SJCRH30 (cell line): ENCODE data around the gene ZNF700. TPM values are rescaled to one million over a fixed set of nuclear protein-coding genes. Genes with fewer than 3 reads are reported as not detected.
"Not testable (repeated sequence)": the region's sequence is repeated elsewhere in the genome, so short reads cannot be mapped to it uniquely, and the experiment has no call there.

Source experiments
- DNase-seq, 2 experiments: peaks; one replicate each; pipeline ENCODE4 v3.0.0-alpha.2; 2015 to 2020
- H3K27ac ChIP-seq: fragments of 250-450 bp; sonication (Bioruptor Pico); 2 replicates; pipeline ENCODE4 v1.5.1; 2020; ENCODE audit warnings: mild to moderate bottlenecking, moderate library complexity
- H3K27me3 ChIP-seq: fragments of 250-450 bp; sonication (Bioruptor Pico); 2 replicates; pipeline ENCODE4 v1.5.1; 2020; ENCODE audit warnings: mild to moderate bottlenecking, moderate library complexity
- H3K36me3 ChIP-seq: fragments of 250-450 bp; sonication (Bioruptor Pico); 2 replicates; pipeline ENCODE4 v1.5.1; 2020; ENCODE audit warnings: mild to moderate bottlenecking, moderate library complexity
- H3K4me1 ChIP-seq: fragments of 250-450 bp; sonication (Bioruptor Pico); 2 replicates; pipeline ENCODE4 v1.5.1; 2020; ENCODE audit warnings: mild to moderate bottlenecking, moderate library complexity
- H3K4me3 ChIP-seq: fragments of 250-450 bp; sonication (Bioruptor Pico); 2 replicates; pipeline ENCODE4 v1.5.1; 2020; ENCODE audit warnings: mild to moderate bottlenecking, moderate library complexity
- H3K9me3 ChIP-seq: fragments of 250-450 bp; sonication (Bioruptor Pico); replicated peaks from 2 replicates; pipeline ENCODE4 v1.5.1; 2020; ENCODE audit warnings: mild to moderate bottlenecking, moderate library complexity
- total RNA-seq: library from RNA; depleted of rRNA; stranded (reverse); fragments of >200 nt; shearing (Covaris generic); gene quantifications from 2 replicates; pipeline ENCODE4 v1.2.3, GENCODE V29; 2014

ZNF700 gene
- total RNA-seq, 1 experiment from 2014 or later = 19.6 TPM

- peaks cover 5% of the 10 kb centered on the region; the same call in 1 of the 2 replicates for H3K9me3 ChIP-seq
- no peaks in the 10 kb centered on the region for H3K4me1 ChIP-seq
- H3K36me3 ChIP-seq = no peaks in the 10 kb centered on the region
- no peak overlapping the region for H3K4me3 ChIP-seq
- no peak overlapping the region for H3K27ac ChIP-seq
- H3K27me3 ChIP-seq = no peaks in the 10 kb centered on the region
- no peak for DNase-seq
These were observed 2.9 kb upstream of the ZNF700 start for GRCh38 chr19:11921852-11922495.

- not testable (repeated sequence) for H3K36me3 ChIP-seq, H3K4me1 ChIP-seq, DNase-seq, H3K27me3 ChIP-seq, H3K9me3 ChIP-seq
- Histone ChIP-seq H3K4me3 (peak overlapping the region; percentile 77), H3K27ac (peak overlapping the region; percentile 76)
These were observed 812 bp downstream of the ZNF700 start for GRCh38 chr19:11925651-11926187.

GRCh38 chr19:11927227-11927626 is 2.3 kb downstream of the ZNF700 start:
- no peak overlapping the region for H3K4me3 ChIP-seq
- no peak for DNase-seq
- no peak overlapping the region for H3K27ac ChIP-seq
- H3K4me1 ChIP-seq = no peaks in the 10 kb centered on the region
- H3K27me3 ChIP-seq = no peaks in the 10 kb centered on the region
- peaks cover 6% of the 10 kb centered on the region for H3K36me3 ChIP-seq
- H3K9me3 ChIP-seq = 0 out of 2 replicates have a peak, but pooled peaks cover 5% of the 10 kb centered on the region

- Histone ChIP-seq H3K27ac (no peak overlapping the region), H3K36me3 (peaks cover 9% of the 10 kb centered on the region), H3K27me3 (no peaks in the 10 kb centered on the region), H3K4me3 (no peak overlapping the region), H3K4me1 (no peaks in the 10 kb centered on the region), H3K9me3 (peaks cover 8% of the 10 kb centered on the region)
- no peak for DNase-seq
These were observed 6.1 kb downstream of the ZNF700 start for GRCh38 chr19:11931051-11931450.

- DNase-seq = no peak
- Histone ChIP-seq H3K36me3 (peaks cover 9% of the 10 kb centered on the region), H3K4me1 (no peaks in the 10 kb centered on the region), H3K27me3 (no peaks in the 10 kb centered on the region), H3K27ac (no peak overlapping the region), H3K9me3 (peaks cover 8% of the 10 kb centered on the region), H3K4me3 (no peak overlapping the region)
These were observed 6.6 kb downstream of the ZNF700 start for GRCh38 chr19:11931513-11931912.

GRCh38 chr19:11935829-11936228 is 10.9 kb downstream of the ZNF700 start:
- not testable (repeated sequence) for DNase-seq, H3K4me1 ChIP-seq, H3K27ac ChIP-seq, H3K27me3 ChIP-seq, H3K4me3 ChIP-seq
- peaks cover 20% of the 10 kb centered on the region for H3K36me3 ChIP-seq
- peaks cover 32% of the 10 kb centered on the region for H3K9me3 ChIP-seq

- H3K9me3 ChIP-seq = peaks cover 51% of the 10 kb centered on the region
- not testable (repeated sequence) for H3K27ac ChIP-seq, H3K4me3 ChIP-seq, H3K4me1 ChIP-seq, H3K27me3 ChIP-seq, DNase-seq
- H3K36me3 ChIP-seq = peaks cover 34% of the 10 kb centered on the region
These were observed 13.5 kb downstream of the ZNF700 start for GRCh38 chr19:11938383-11938782.

GRCh38 chr19:11941361-11941887 is 16.5 kb downstream of the ZNF700 start:
- H3K4me3 ChIP-seq, DNase-seq, H3K27ac ChIP-seq, H3K27me3 ChIP-seq, H3K4me1 ChIP-seq: not testable (repeated sequence)
- Histone ChIP-seq H3K9me3 (peaks cover 64% of the 10 kb centered on the region), H3K36me3 (peaks cover 42% of the 10 kb centered on the region)

- H3K9me3 ChIP-seq = peaks cover 68% of the 10 kb centered on the region
These were observed 17.3 kb downstream of the ZNF700 start for GRCh38 chr19:11942008-11942842.

GRCh38 chr19:11942843-11943108 is 17.9 kb downstream of the ZNF700 start:
- Histone ChIP-seq H3K27ac (no peak overlapping the region), H3K9me3 (peaks cover 69% of the 10 kb centered on the region)

More at GRCh38 chr19:11942008-11942842, 17.3 kb downstream of the ZNF700 start:
- Histone ChIP-seq H3K36me3 (peaks cover 48% of the 10 kb centered on the region), H3K4me3 (no peak overlapping the region), H3K27ac (no peak overlapping the region), H3K4me1 (no peaks in the 10 kb centered on the region), H3K27me3 (no peaks in the 10 kb centered on the region)
- no peak for DNase-seq

GRCh38 chr19:11944656-11945055 is 19.7 kb downstream of the ZNF700 start:
- Histone ChIP-seq H3K9me3 (peaks cover 71% of the 10 kb centered on the region), H3K27ac (no peak overlapping the region), H3K36me3 (peaks cover 68% of the 10 kb centered on the region), H3K27me3 (no peaks in the 10 kb centered on the region), H3K4me3 (no peak overlapping the region), H3K4me1 (no peaks in the 10 kb centered on the region)
- no peak for DNase-seq

More at GRCh38 chr19:11942843-11943108, 17.9 kb downstream of the ZNF700 start:
- DNase-seq = peak in 1 of 2 experiments; percentile 31
- Histone ChIP-seq H3K36me3 (peaks cover 53% of the 10 kb centered on the region), H3K4me1 (no peaks in the 10 kb centered on the region), H3K27me3 (no peaks in the 10 kb centered on the region), H3K4me3 (no peak overlapping the region)

GRCh38 chr19:11948646-11949045 is 23.7 kb downstream of the ZNF700 start:
- peaks cover 61% of the 10 kb centered on the region for H3K36me3 ChIP-seq
- no peak for DNase-seq
- no peaks in the 10 kb centered on the region for H3K4me1 ChIP-seq
- no peaks in the 10 kb centered on the region for H3K27me3 ChIP-seq
- peaks cover 69% of the 10 kb centered on the region for H3K9me3 ChIP-seq
- no peak overlapping the region for H3K4me3 ChIP-seq
- no peak overlapping the region for H3K27ac ChIP-seq

- H3K27me3 ChIP-seq = no peaks in the 10 kb centered on the region
- H3K27ac ChIP-seq = no peak overlapping the region
- no peaks in the 10 kb centered on the region for H3K4me1 ChIP-seq
- peaks cover 58% of the 10 kb centered on the region for H3K36me3 ChIP-seq
- no peak overlapping the region for H3K4me3 ChIP-seq
- H3K9me3 ChIP-seq = peaks cover 63% of the 10 kb centered on the region
- peak in 1 of 2 experiments; percentile 27 for DNase-seq
These were observed 24.3 kb downstream of the ZNF700 start for GRCh38 chr19:11949201-11949600.

- not testable (repeated sequence) for H3K4me3 ChIP-seq, H3K4me1 ChIP-seq, DNase-seq, H3K27me3 ChIP-seq, H3K27ac ChIP-seq
- Histone ChIP-seq H3K36me3 (peaks cover 55% of the 10 kb centered on the region), H3K9me3 (peaks cover 61% of the 10 kb centered on the region)
These were observed 24.7 kb downstream of the ZNF700 start for GRCh38 chr19:11949614-11950080.

GRCh38 chr19:11950312-11950711 is 25.4 kb downstream of the ZNF700 start:
- Histone ChIP-seq H3K27ac (no peak overlapping the region), H3K9me3 (peaks cover 61% of the 10 kb centered on the region), H3K4me3 (no peak overlapping the region), H3K27me3 (no peaks in the 10 kb centered on the region), H3K4me1 (no peaks in the 10 kb centered on the region), H3K36me3 (peaks cover 54% of the 10 kb centered on the region)
- no peak for DNase-seq
